RWPE2 (cell line): Measurements from ENCODE around the gene SLC36A2.

Experiments used
- ATAC-seq: fragments of 200-7000 bp; cut with Tn5 transposase; 3 replicates; pipeline ENCODE4 v1.9.1; 2021; ENCODE audit warnings: low read depth
- DNase-seq: peaks from one replicate; pipeline ENCODE4 v3.0.0-alpha.2; 2020; ENCODE audit warnings: low spot score
- H3K27ac ChIP-seq: fragments of 450-650 bp; 2 replicates; pipeline ENCODE4 v1.5.1; 2017; ENCODE audit warnings: mild to moderate bottlenecking; ENCODE audit not compliant: poor library complexity, severe bottlenecking
- H3K27me3 ChIP-seq: fragments of 250-450 bp; sonication (Bioruptor Pico); 2 replicates; pipeline ENCODE4 v1.5.1; 2021; ENCODE audit warnings: mild to moderate bottlenecking, moderate library complexity; ENCODE audit not compliant: insufficient read depth, poor library complexity, severe bottlenecking
- H3K36me3 ChIP-seq: fragments of 250-450 bp; sonication (Bioruptor Pico); 2 replicates; pipeline ENCODE4 v1.5.1; 2020; ENCODE audit warnings: low read depth, mild to moderate bottlenecking, moderate library complexity
- H3K4me1 ChIP-seq: fragments of 250-450 bp; sonication (Bioruptor Pico); 2 replicates; pipeline ENCODE4 v1.5.1; 2021; ENCODE audit warnings: mild to moderate bottlenecking, moderate library complexity; ENCODE audit not compliant: insufficient read depth, poor library complexity, severe bottlenecking
- H3K4me3 ChIP-seq: fragments of 250-450 bp; sonication (Bioruptor Pico); 2 replicates; pipeline ENCODE4 v1.5.1; 2021; ENCODE audit warnings: mild to moderate bottlenecking, moderate library complexity; ENCODE audit not compliant: severe bottlenecking
- H3K9me3 ChIP-seq: fragments of 250-450 bp; sonication (Bioruptor Pico); 2 replicates; pipeline ENCODE4 v1.5.1; 2021; ENCODE audit warnings: mild to moderate bottlenecking, moderate library complexity; ENCODE audit not compliant: severe bottlenecking
- CTCF ChIP-seq: fragments of 450-650 bp; IDR thresholded peaks from one replicate; pipeline ENCODE4 v1.5.1; 2017; ENCODE audit warnings: mild to moderate bottlenecking, moderate library complexity; ENCODE audit not compliant: poor library complexity, severe bottlenecking

SLC36A2 gene

GRCh38 chr5:151362970-151363369 lies 15.6 kb upstream of the SLC36A2 start:
- no peak overlapping the region for H3K4me3 ChIP-seq
- no peaks in the 10 kb centered on the region for H3K36me3 ChIP-seq
- H3K27me3 ChIP-seq: no peaks in the 10 kb centered on the region
- no peak for TF ChIP-seq CTCF
- no peaks in the 10 kb centered on the region for H3K4me1 ChIP-seq
- peaks cover 5% of the 10 kb centered on the region for H3K9me3 ChIP-seq
- DNase-seq: no peak
- no peak overlapping the region for H3K27ac ChIP-seq
- ATAC-seq: no peak

DNA sequence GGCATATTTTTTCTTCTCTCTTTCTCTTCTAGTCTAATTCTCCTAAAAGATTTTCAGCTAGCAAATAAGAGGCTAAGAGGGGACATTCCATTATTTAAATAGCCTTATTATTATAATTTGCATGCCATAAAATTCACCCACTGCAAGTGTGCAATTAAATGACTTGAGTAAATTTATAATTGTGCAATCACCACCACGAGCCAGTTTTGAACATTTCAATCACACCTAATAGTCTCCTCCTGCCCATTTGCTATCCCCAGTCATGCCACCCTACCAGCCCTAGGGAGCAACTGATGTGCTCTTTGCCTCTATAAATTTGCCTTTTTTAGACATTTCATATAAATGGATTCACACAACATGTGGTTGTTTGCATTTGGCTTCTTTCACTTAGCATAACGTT lies 12.0 kb upstream of the SLC36A2 start:
- Histone ChIP-seq H3K36me3 (no peaks in the 10 kb centered on the region), H3K9me3 (peaks cover 5% of the 10 kb centered on the region), H3K27ac (no peak overlapping the region), H3K4me1 (no peaks in the 10 kb centered on the region), H3K4me3 (no peak overlapping the region), H3K27me3 (no peaks in the 10 kb centered on the region)
- no peak for DNase-seq
- no peak for TF ChIP-seq CTCF
- ATAC-seq: no peak

DNA sequence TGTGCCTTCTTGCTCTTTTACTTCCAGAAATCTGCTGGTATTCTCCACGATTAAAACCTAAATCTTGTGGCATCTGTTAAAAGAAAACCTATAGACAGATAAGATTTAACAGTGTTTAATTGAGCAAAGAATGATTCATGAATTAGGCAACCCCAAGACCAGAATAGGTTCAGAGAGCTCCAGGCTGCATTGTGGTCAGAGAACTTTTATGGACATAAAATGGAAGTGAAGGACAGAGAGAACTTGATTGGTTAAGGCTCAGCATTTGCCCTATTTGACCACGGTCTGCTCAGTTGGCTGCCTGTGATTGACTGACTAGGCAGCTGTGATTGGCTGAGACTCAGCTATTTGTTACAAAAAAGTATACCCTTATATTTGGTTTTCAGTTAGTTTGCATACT lies 10.4 kb upstream of the SLC36A2 start:
- TF ChIP-seq CTCF: no peak
- ATAC-seq: peak; percentile 58; the same call in 2 of the 3 replicates
- no peak for DNase-seq
- H3K4me1 ChIP-seq: no peaks in the 10 kb centered on the region
- no peaks in the 10 kb centered on the region for H3K36me3 ChIP-seq
- H3K27me3 ChIP-seq: no peaks in the 10 kb centered on the region
- H3K4me3 ChIP-seq: no peak overlapping the region
- H3K27ac ChIP-seq: no peak overlapping the region
- H3K9me3 ChIP-seq: peaks cover 5% of the 10 kb centered on the region

GRCh38 chr5:151357097-151357496 lies 9.7 kb upstream of the SLC36A2 start:
- H3K4me3 ChIP-seq: no peak overlapping the region
- H3K4me1 ChIP-seq: no peaks in the 10 kb centered on the region
- TF ChIP-seq CTCF: no peak
- H3K27me3 ChIP-seq: no peaks in the 10 kb centered on the region
- H3K27ac ChIP-seq: no peak overlapping the region
- H3K9me3 ChIP-seq: peaks cover 5% of the 10 kb centered on the region
- H3K36me3 ChIP-seq: no peaks in the 10 kb centered on the region
- DNase-seq (no peak), ATAC-seq (no peak)

- Histone ChIP-seq H3K27me3 (no peaks in the 10 kb centered on the region), H3K9me3 (no peaks in the 10 kb centered on the region), H3K36me3 (no peaks in the 10 kb centered on the region)
Observed at GRCh38 chr5:151351671-151352070, 4.3 kb upstream of the SLC36A2 start.

More at GRCh38 chr5:151351671-151352070, 4.3 kb upstream of the SLC36A2 start:
- no peak for TF ChIP-seq CTCF
- Histone ChIP-seq H3K27ac (no peak overlapping the region), H3K4me1 (no peaks in the 10 kb centered on the region), H3K4me3 (no peak overlapping the region)
- ATAC-seq (0 out of 3 replicates have a peak, but pooled peaks have one; percentile 14), DNase-seq (no peak)
